ENCODE data around the gene OS9. TPM values are rescaled to one million over a fixed set of nuclear protein-coding genes. Genes with fewer than 3 reads are reported as not detected.

The OS9 gene
- total RNA-seq, 1 donor from 2014 or later = 133 TPM

DNA sequence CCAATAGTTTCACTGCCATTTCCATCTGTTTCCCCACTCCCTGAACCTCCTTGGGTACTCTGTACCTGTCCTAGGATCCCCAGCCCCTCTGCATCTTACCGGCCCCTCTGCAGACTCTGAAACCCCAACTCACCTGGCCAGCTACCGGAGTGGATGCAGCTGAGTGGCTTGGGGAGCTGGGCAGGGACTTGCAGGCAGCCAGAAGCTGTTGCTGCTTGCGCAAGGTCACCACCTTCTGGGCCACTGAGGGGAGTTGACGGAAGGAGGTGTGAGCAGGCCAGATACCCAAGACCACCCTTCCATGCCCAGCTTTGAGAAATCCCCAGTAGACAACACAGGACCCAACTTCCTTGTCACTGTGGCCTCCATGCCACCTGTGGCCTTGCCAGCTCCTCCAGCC, 38.3 kb downstream of the OS9 start:
- intact Hi-C loops (cut with DNase I) = no loop called here
- DNase-seq (ENCODE audit: low spot score) = no peak

DNA sequence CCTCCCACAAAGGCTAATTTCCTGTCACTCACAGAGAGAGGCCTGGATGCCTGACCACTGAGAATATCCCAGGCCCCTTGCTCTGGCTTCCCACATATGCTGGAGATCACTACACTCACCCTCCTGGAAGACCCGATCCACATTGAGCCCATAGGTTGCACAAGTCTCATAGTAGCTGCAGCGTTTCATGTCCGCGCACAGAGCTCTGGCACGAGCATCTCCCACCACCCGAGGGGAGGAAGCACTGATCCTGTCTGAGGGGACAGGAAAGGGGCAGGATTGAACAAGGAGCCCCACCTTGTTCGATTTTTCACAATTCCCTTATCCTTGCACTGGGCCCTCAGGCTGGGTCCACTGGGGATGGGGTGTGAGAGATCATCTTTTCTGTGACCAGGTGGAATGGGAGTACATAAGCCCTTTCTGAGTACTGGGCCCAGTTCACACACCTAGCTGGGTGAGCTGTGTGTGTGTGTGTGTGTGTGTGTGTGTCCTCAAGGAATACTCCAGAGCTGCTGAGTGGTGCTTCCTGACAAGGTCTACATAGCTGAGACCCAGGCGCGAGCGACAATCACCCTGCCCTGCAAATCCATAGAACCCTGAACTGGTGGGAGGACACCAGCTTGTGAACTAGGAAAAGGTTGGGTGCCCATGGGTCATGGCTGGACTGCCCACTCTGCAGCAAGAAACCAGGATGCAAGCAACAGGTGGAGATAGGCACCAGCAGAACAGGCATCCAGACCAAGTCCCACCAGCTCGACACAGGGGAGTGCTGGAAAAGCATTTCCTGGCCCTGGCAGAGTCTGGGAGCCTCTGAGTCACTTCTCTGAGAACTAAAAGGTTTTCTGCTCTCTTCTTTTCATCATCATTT, 39.0 kb downstream of the OS9 start:
- intact Hi-C loops (cut with DNase I) = no loop called here
- no peak for DNase-seq (ENCODE audit: low spot score)

DNA sequence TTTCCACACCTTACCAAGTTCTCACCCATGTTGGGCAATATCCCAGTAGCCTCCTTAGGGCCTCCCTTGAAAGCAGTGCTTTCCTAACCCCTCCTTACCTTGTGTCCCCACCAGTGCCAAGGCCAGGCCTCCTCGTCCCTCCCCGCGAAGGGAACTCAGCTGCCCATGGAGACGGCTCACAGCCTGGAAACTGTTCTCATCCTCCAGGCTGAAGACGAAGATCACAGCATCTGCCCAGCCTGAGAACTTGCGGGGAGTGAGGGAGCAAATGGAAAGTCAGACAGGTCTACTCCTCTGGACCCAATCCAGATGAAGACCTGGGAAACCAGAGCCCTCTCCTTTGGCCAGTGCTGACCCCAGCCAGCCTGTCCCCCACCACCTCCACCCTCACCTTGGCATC, 40.0 kb downstream of the OS9 start:
- intact Hi-C loops (cut with DNase I) = no loop called here
- DNase-seq (ENCODE audit: low spot score) = no peak

DNA sequence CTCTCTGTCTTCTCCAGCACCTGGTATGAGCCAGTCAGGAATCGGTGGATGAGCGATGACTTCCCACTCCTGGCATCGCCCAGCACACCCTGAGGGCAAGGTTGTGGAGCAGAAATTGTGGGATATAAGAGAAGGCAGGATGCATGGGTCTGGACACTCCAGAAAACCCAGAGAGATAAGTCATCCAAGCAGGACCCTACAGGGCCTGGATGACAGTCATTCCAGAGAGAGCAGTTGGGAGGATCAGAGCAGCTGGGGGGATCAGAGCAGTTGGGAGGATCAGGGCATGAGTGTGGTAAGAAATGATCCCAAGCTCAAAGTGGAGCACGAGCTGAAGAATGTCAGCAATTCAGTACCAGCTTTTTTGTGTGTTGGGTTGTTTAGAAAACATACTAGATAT, 40.7 kb downstream of the OS9 start:
- no peak for DNase-seq (ENCODE audit: low spot score)
- intact Hi-C loops (cut with DNase I) = no loop called here

DNA sequence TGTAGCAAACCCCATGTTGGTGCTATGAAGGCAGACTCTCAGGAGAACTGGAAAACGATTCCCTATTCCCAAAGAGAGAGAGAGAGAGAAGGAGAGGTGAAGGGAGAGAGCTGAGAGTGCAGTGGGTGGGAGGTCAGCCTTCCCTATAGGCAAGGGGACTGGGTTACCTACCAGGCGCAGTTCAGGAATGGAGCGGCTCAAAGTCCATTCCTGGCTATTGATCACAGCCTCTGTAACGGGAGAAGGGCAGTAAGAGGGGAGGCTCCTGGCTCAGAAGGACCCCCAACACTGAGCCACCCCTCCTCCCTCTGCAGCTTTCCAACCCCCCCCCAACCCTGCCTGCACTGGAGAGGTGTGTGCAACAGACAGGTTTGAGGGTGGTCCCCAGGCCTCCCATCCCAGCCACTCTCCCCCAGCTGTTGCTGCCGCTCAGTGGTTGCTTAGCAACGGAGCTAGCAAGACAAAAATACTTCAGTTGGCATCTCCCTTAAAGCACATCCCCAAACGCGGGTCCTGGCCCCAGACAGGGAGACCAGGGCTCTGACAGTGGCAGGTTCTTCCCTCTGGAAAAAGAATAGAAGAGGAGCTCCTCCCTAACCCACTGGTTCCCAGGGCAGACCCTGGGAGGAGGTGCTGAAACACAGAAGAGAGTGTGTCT, 41.4 kb downstream of the OS9 start:
- intact Hi-C loops (cut with DNase I) = no loop called here

GRCh38 chr12:57735952-57736740, 42.2 kb downstream of the OS9 start:
- DNase-seq (ENCODE audit: low spot score) = no peak
- intact Hi-C loops (cut with DNase I) = no loop called here

More for the DNA sequence above, 41.4 kb downstream of the OS9 start:
- DNase-seq (ENCODE audit: low spot score) = no peak

- no peak for DNase-seq (ENCODE audit: low spot score)
- intact Hi-C loops (cut with DNase I) = no loop called here
These were observed 43.0 kb downstream of the OS9 start for GRCh38 chr12:57736741-57737466.

- intact Hi-C loops (cut with DNase I) = no loop called here
These were observed 43.8 kb downstream of the OS9 start for GRCh38 chr12:57737467-57738460.

DNA sequence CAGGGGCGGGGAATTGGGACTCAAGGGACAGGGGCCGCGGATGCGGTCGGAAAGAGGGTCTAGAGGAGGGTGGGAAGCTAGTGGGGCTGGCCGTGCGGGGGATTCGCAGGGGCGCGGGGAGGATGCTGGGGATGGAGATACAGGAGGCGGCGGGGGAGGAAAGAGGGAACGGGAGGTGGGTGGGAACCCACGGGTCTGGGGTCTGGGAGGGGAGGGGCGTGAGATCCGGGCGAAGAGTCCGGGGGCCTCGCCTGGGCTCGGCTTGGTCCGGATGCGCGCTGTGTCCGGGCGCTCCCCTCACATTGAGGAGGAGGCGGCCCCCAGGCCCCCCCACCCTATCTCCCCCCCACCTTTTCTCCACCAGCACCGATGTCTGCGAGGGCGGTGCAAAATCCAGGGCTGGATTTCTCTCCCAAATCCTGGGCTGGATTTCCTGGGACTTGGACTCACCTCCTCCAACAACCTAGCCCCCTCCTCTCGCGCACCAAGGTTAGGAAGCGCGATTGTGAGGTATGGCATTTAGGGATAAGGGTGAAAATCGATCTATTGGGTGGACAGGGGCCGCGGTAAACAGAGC, 44.8 kb downstream of the OS9 start, which contains the start of gene AGAP2:
AGAP2 (minus strand) TSS at position 82 of the 577 bp plus-strand sequence. CDS start 496 bp downstream, outside the sequence.
- intact Hi-C loops (cut with DNase I) = no loop called here
- DNase-seq (ENCODE audit: low spot score) = no peak

More at GRCh38 chr12:57737467-57738460, 43.8 kb downstream of the OS9 start:
- no peak for DNase-seq (ENCODE audit: low spot score)

GRCh38 chr12:57739387-57739786, 45.5 kb downstream of the OS9 start:
- intact Hi-C loops (cut with DNase I) = no loop called here
- DNase-seq (ENCODE audit: low spot score) = no peak

- no peak for DNase-seq (ENCODE audit: low spot score)
- intact Hi-C loops (cut with DNase I) = no loop called here
These were observed 46.1 kb downstream of the OS9 start for GRCh38 chr12:57739914-57740538.

- intact Hi-C loops (cut with DNase I) = no loop called here
- DNase-seq (ENCODE audit: low spot score) = peak; percentile 91
These were observed 46.9 kb downstream of the OS9 start for GRCh38 chr12:57740656-57741412.

GRCh38 chr12:57741413-57741789, 47.5 kb downstream of the OS9 start:
- intact Hi-C loops (cut with DNase I) = no loop called here
- no peak for DNase-seq (ENCODE audit: low spot score)

DNA sequence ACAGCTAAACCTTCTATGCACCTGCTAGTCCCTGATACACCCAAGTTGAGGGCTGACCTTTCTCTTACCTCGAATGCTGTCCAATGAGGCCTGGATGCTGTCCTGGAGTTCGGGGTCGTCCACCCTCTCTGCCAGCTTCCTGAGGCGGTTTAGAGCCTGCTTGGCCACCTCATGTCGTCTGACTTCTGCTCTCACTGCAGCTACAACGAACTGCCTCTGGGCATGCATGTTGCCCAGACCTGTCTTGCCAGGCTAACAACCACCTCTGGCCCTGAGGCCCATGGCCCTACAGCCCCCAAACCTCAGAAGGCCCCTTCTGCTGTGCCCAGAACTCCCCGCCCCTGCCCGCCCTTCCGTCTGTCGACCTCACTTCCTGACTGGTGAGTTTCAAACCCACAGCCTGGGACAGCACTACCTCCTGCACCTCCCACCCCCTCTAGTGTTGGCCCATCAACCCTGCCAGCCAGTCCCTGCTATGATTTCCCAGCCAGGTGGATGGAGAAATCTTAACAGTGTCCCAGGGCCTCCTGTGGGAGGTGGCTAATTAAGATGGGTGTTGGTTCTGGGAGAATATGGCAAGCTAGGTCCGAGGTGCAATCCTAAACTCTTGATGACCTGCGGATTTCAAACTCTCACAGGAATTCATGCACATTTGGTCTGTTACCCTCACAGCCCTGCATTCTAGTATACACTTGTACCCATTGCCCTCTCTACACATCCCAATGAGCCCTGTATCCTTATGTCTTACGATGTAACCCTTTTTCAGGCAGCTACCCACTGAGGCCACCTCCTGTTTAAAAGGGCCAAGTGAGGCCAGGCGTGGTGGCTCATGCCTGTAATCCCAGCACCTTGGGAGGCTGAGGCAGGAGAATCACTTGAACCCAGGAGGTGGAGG, 48.2 kb downstream of the OS9 start:
- intact Hi-C loops (cut with DNase I) = no loop called here
- DNase-seq (ENCODE audit: low spot score) = no peak

DNA sequence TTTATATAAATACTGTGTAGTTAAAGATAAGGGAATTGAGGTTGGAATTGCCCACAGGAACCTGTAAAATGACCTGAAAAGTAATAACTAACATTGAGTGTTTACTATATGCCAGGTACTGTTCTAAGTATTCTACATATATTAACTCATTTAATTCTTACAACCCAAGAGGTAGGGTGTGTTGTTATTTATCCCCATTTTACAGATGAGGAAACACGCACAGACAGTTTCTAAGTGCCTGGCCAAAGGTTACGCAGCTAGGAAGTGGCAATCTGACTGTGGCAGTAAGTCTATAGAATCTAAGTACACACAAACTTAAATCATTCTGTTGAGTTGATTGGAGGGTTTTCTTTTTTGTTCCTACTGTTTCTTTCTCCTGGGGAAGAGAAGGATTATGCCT, 49.8 kb downstream of the OS9 start:
- intact Hi-C loops (cut with DNase I) = no loop called here
- DNase-seq (ENCODE audit: low spot score) = no peak

GRCh38 chr12:57744194-57744776, 50.4 kb downstream of the OS9 start:
- intact Hi-C loops (cut with DNase I) = no loop called here
- no peak for DNase-seq (ENCODE audit: low spot score)

Measured in cardiac septum (tissue), 1 donor.